ENCODE results near the gene SMIM15. TPM values are rescaled to one million over a fixed set of nuclear protein-coding genes. Genes with fewer than 3 reads are reported as not detected.

Gene SMIM15
- 10 to 100 TPM; 12.2 to 35.0 (median 21.2) TPM for total RNA-seq
- polyA plus RNA-seq: 10 to 100 TPM; 43.3 to 77.0 (median 48.6) TPM

GRCh38 chr5:61162010-61162831, at the start of gene SMIM15:
Gene SMIM15 (minus strand): TSS chr5:61162468. CDS start chr5:61160171, 2,297 bp downstream.
- Histone ChIP-seq H3K36me3 (peaks cover 0 to 20% (median 3%) of the 10 kb centered on the region in 4 donors), H3K4me1 (peaks cover 0 to 35% (median 16%) of the 10 kb centered on the region in 4 donors), H3K4me3 (peak within 1 kb of the TSS; percentile 74 to 87 (median 77)), H3K27me3 (no peaks in the 10 kb centered on the region), H3K27ac (peak within 1 kb of the TSS; percentile 85 to 90 (median 88)), H3K9me3 (no peaks in the 10 kb centered on the region)
- intact Hi-C loops (cut with DNase I): loop anchor here (2.0 to 10.0 kb wide), 5 partner anchors 115 to 773 kb away; no protein-coding TSS in a partner anchor
- DNase-seq: peak; percentile 93
- peak; percentile 40 to 49 for TF ChIP-seq POLR2A (IDR thresholded peaks at IDR 0.05)
- peak; percentile 74 to 84 (median 84) for TF ChIP-seq POLR2AphosphoS5 (IDR thresholded peaks at IDR 0.05)
- TF ChIP-seq EP300 (IDR thresholded peaks at IDR 0.05): no peak
- peak in 1 of 4 experiments; percentile 9 for TF ChIP-seq CTCF (IDR thresholded peaks at IDR 0.05)
- 0 to 1% methylated on average over 73 of the region's 73 CpGs for WGBS, 2 donors

GRCh38 chr5:61207884-61208283, 45.6 kb upstream of the SMIM15 start:
- no peak overlapping the region for H3K4me3 ChIP-seq
- no peaks in the 10 kb centered on the region for H3K27me3 ChIP-seq
- H3K36me3 ChIP-seq: no peaks in the 10 kb centered on the region
- H3K9me3 ChIP-seq: peaks cover 0 to 5% (median under 1%) of the 10 kb centered on the region in 4 donors
- DNase-seq: no peak
- TF ChIP-seq POLR2A (IDR thresholded peaks at IDR 0.05) (no peak), POLR2AphosphoS5 (IDR thresholded peaks at IDR 0.05) (no peak), EP300 (IDR thresholded peaks at IDR 0.05) (no peak), CTCF (IDR thresholded peaks at IDR 0.05) (no peak)
- H3K4me1 ChIP-seq: no peaks in the 10 kb centered on the region
- intact Hi-C loops (cut with DNase I): no loop called here
- no peak overlapping the region for H3K27ac ChIP-seq

- whole genome bisulfite sequencing, 2 donors: 96 to 97% methylated on average over 5 of the region's 5 CpGs
- Histone ChIP-seq H3K27me3 (no peaks in the 10 kb centered on the region), H3K9me3 (peaks cover 0 to 5% (median under 1%) of the 10 kb centered on the region in 4 donors), H3K4me1 (no peaks in the 10 kb centered on the region), H3K27ac (no peak overlapping the region), H3K4me3 (no peak overlapping the region), H3K36me3 (no peaks in the 10 kb centered on the region)
- intact Hi-C loops (cut with DNase I): no loop called here
- no peak for TF ChIP-seq EP300 (IDR thresholded peaks at IDR 0.05)
- TF ChIP-seq CTCF (IDR thresholded peaks at IDR 0.05): no peak
- no peak for TF ChIP-seq POLR2AphosphoS5 (IDR thresholded peaks at IDR 0.05)
- TF ChIP-seq POLR2A (IDR thresholded peaks at IDR 0.05): no peak
- no peak for DNase-seq
Measured at GRCh38 chr5:61205013-61205412, 42.7 kb upstream of the SMIM15 start.

- Histone ChIP-seq H3K4me1 (no peaks in the 10 kb centered on the region), H3K27ac (no peak overlapping the region), H3K9me3 (peaks cover 0 to 5% (median 0%) of the 10 kb centered on the region in 4 donors), H3K4me3 (no peak overlapping the region), H3K27me3 (no peaks in the 10 kb centered on the region), H3K36me3 (no peaks in the 10 kb centered on the region)
- TF ChIP-seq POLR2A (IDR thresholded peaks at IDR 0.05) (no peak), POLR2AphosphoS5 (IDR thresholded peaks at IDR 0.05) (no peak), CTCF (IDR thresholded peaks at IDR 0.05) (no peak), EP300 (IDR thresholded peaks at IDR 0.05) (no peak)
- no peak for DNase-seq
- intact Hi-C loops (cut with DNase I): no loop called here
- 83 to 84% methylated on average over 2 of the region's 2 CpGs for WGBS, 2 donors
Measured at GRCh38 chr5:61202213-61202612, 39.9 kb upstream of the SMIM15 start.
